Astrocyte (in vitro differentiated cells and primary cell): ENCODE measurements around the gene PRPSAP1. TPM values are rescaled to one million over a fixed set of nuclear protein-coding genes. Genes with fewer than 3 reads are reported as not detected.
A peak's percentile ranks its signal among the peaks of the same experiment; 100 is the strongest.

Source experiments
- DNase-seq: peaks from one replicate; pipeline ENCODE4 v3.0.0-alpha.2; 2010; ENCODE audit warnings: low read depth
- FAIRE-seq: peaks from 2 replicates; lab custom pipeline; 2011; peaks lifted over from hg19 to GRCh38; lab: Jason Lieb, UNC
- H2AFZ ChIP-seq: 2 replicates; pipeline ENCODE4 v1.6.0; 2012; ENCODE audit warnings: low read depth, low read length, inconsistent platforms
- H3K27ac ChIP-seq: 2 replicates; pipeline ENCODE4 v1.5.1; 2011; ENCODE audit warnings: low read depth, low read length, inconsistent platforms
- H3K27me3 ChIP-seq: 2 replicates; pipeline ENCODE4 v1.6.0; 2011; ENCODE audit warnings: low read length, inconsistent platforms; ENCODE audit not compliant: insufficient read depth
- H3K36me3 ChIP-seq: 2 replicates; pipeline ENCODE4 v1.5.1; 2011; ENCODE audit warnings: low read length, inconsistent platforms; ENCODE audit not compliant: insufficient read depth
- H3K4me1 ChIP-seq: 2 replicates; pipeline ENCODE4 v1.5.1; 2011; ENCODE audit warnings: low read length, inconsistent platforms; ENCODE audit not compliant: insufficient read depth
- H3K4me2 ChIP-seq: 2 replicates; pipeline ENCODE4 v1.6.0; 2012; ENCODE audit warnings: low read length, inconsistent platforms
- H3K4me3 ChIP-seq: 2 replicates; pipeline ENCODE4 v1.5.1; 2011; ENCODE audit warnings: low read depth, mild to moderate bottlenecking, low read length, inconsistent platforms; ENCODE audit not compliant: insufficient read depth
- H3K79me2 ChIP-seq: 2 replicates; pipeline ENCODE4 v1.6.0; 2012; ENCODE audit warnings: mild to moderate bottlenecking, low read length, inconsistent platforms; ENCODE audit not compliant: insufficient read depth
- H3K9ac ChIP-seq: 2 replicates; pipeline ENCODE4 v1.6.0; 2012; ENCODE audit warnings: mild to moderate bottlenecking, low read length, inconsistent platforms
- H3K9me3 ChIP-seq: 2 replicates; pipeline ENCODE4 v1.5.1; 2012; ENCODE audit warnings: low read depth, mild to moderate bottlenecking, low read length, inconsistent platforms; ENCODE audit not compliant: insufficient read depth
- H4K20me1 ChIP-seq: 2 replicates; pipeline ENCODE4 v1.6.0; 2012; ENCODE audit warnings: low read length, inconsistent platforms; ENCODE audit not compliant: insufficient read depth
- H3K27ac Mint-ChIP-seq: one replicate; pipeline ENCODE4 v1.8.0; 2021; ENCODE audit warnings: mild to moderate bottlenecking, mixed read lengths; ENCODE audit not compliant: unreplicated experiment
- H3K27me3 Mint-ChIP-seq: one replicate; pipeline ENCODE4 v1.8.0; 2021; ENCODE audit warnings: low read depth, mixed read lengths; ENCODE audit not compliant: unreplicated experiment
- H3K36me3 Mint-ChIP-seq: one replicate; pipeline ENCODE4 v1.8.0; 2021; ENCODE audit warnings: low read depth, mixed read lengths; ENCODE audit not compliant: unreplicated experiment
- H3K4me1 Mint-ChIP-seq: one replicate; pipeline ENCODE4 v1.8.0; 2021; ENCODE audit warnings: low read depth, mixed read lengths; ENCODE audit not compliant: unreplicated experiment
- H3K4me3 Mint-ChIP-seq: one replicate; pipeline ENCODE4 v1.8.0; 2021; ENCODE audit warnings: mild to moderate bottlenecking, moderate library complexity, mixed read lengths; ENCODE audit not compliant: unreplicated experiment
- H3K9me3 Mint-ChIP-seq: one replicate; pipeline ENCODE4 v1.8.0; 2021; ENCODE audit warnings: mild to moderate bottlenecking, mixed read lengths; ENCODE audit not compliant: unreplicated experiment
- CTCF ChIP-seq: IDR thresholded peaks from 2 replicates; pipeline ENCODE4 v1.5.1; 2011; ENCODE audit warnings: low read depth, mild to moderate bottlenecking, inconsistent platforms, low read length, moderate library complexity; ENCODE audit not compliant: insufficient read depth
- EZH2 ChIP-seq: IDR thresholded peaks from 2 replicates; pipeline ENCODE4 v1.6.1; 2012; ENCODE audit warnings: mild to moderate bottlenecking, low read length, inconsistent platforms; ENCODE audit not compliant: insufficient read depth
- total RNA-seq: library from RNA; stranded (reverse); gene quantifications from 2 replicates; pipeline ENCODE4 v1.2.1, GENCODE V29; 2021

PRPSAP1 gene
- total RNA-seq, 1 donor from 2014 or later: 36.2 TPM

GRCh38 chr17:76278952-76279741, 74.6 kb downstream of the PRPSAP1 start:
- Mint-ChIP-seq H3K36me3 (peaks cover 6% of the 10 kb centered on the region), H3K27me3 (peaks cover 3% of the 10 kb centered on the region), H3K9me3 (no peaks in the 10 kb centered on the region), H3K27ac (peak overlapping the region; percentile 47), H3K4me1 (peaks cover 5% of the 10 kb centered on the region), H3K4me3 (no peak overlapping the region)
- H3K9ac ChIP-seq: no peak overlapping the region
- H3K9me3 ChIP-seq: no peaks in the 10 kb centered on the region
- H2AFZ ChIP-seq: no peak overlapping the region
- no peaks in the 10 kb centered on the region for H3K79me2 ChIP-seq
- H3K36me3 ChIP-seq: no peaks in the 10 kb centered on the region
- no peaks in the 10 kb centered on the region for H4K20me1 ChIP-seq
- H3K4me1 ChIP-seq: no peaks in the 10 kb centered on the region
- H3K27me3 ChIP-seq: no peaks in the 10 kb centered on the region
- TF ChIP-seq EZH2 (no peak), CTCF (peak; percentile 78)
- DNase-seq: peak; percentile 19
- no peak overlapping the region for H3K4me2 ChIP-seq
- no peak overlapping the region for H3K27ac ChIP-seq
- no peak overlapping the region for H3K4me3 ChIP-seq
- peak; percentile 9 for FAIRE-seq

GRCh38 chr17:76278268-76278908, 75.3 kb downstream of the PRPSAP1 start:
- Histone ChIP-seq H3K27me3 (no peaks in the 10 kb centered on the region), H3K27ac (no peak overlapping the region), H3K9ac (no peak overlapping the region), H3K36me3 (no peaks in the 10 kb centered on the region), H2AFZ (no peak overlapping the region), H3K4me1 (no peaks in the 10 kb centered on the region), H3K79me2 (no peaks in the 10 kb centered on the region), H3K9me3 (no peaks in the 10 kb centered on the region), H3K4me2 (no peak overlapping the region), H3K4me3 (no peak overlapping the region), H4K20me1 (no peaks in the 10 kb centered on the region)
- DNase-seq: no peak
- Mint-ChIP-seq H3K27ac (no peak overlapping the region), H3K4me1 (peaks cover 5% of the 10 kb centered on the region), H3K4me3 (no peak overlapping the region), H3K36me3 (peaks cover 6% of the 10 kb centered on the region), H3K9me3 (no peaks in the 10 kb centered on the region), H3K27me3 (peaks cover 3% of the 10 kb centered on the region)
- no peak for FAIRE-seq
- no peak for TF ChIP-seq CTCF
- no peak for TF ChIP-seq EZH2
